Stimulated activated naive CD8-positive, alpha-beta T cell treated with anti-CD3 and anti-CD28 coated beads, Interleukin-15, Interleukin-2, amounts not matched to agents 100 ng/mL and 50 ng/mL, for 24 hours (primary cell): ENCODE data around the gene PRTG.
"Not testable (repeated sequence)": the region's sequence is repeated elsewhere in the genome, so short reads cannot be mapped to it uniquely, and the experiment has no call there.

ENCODE experiments used
- H3K27ac Mint-ChIP-seq: one replicate; pipeline ENCODE4 v1.8.0; 2021; ENCODE audit warnings: mild to moderate bottlenecking, mixed read lengths
- H3K27me3 Mint-ChIP-seq: one replicate; pipeline ENCODE4 v1.8.0; 2021; ENCODE audit warnings: mixed read lengths
- H3K36me3 Mint-ChIP-seq: one replicate; pipeline ENCODE4 v1.8.0; 2021; ENCODE audit warnings: low read depth, mixed read lengths
- H3K4me1 Mint-ChIP-seq: one replicate; pipeline ENCODE4 v1.8.0; 2021; ENCODE audit warnings: low read depth, mixed read lengths
- H3K4me3 Mint-ChIP-seq: one replicate; pipeline ENCODE4 v1.8.0; 2021; ENCODE audit warnings: mild to moderate bottlenecking, mixed read lengths
- H3K9me3 Mint-ChIP-seq: one replicate; pipeline ENCODE4 v1.8.0; 2021; ENCODE audit warnings: mixed read lengths

Gene PRTG

DNA sequence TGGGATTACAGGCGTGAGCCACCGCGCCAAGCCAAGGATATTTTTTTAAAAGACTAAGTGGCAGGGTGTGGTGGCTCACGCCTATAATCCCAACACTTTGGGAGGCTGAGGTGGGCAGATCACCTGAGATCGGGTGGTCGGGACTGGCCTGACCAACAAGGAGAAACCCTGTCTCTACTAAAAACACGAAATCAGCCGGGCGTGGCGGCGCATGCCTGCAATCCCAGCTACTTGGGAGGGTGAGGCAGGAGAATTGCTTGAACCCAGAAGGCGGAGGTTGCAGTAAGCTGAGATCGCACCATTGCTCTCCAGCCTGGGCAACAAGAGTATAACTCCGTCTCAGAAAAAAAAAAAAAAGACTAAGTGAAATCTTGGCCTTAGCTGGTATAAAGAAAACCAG, 49.8 kb downstream of the PRTG start:
- H3K27me3 Mint-ChIP-seq, H3K9me3 Mint-ChIP-seq, H3K27ac Mint-ChIP-seq, H3K36me3 Mint-ChIP-seq, H3K4me1 Mint-ChIP-seq, H3K4me3 Mint-ChIP-seq: not testable (repeated sequence)

DNA sequence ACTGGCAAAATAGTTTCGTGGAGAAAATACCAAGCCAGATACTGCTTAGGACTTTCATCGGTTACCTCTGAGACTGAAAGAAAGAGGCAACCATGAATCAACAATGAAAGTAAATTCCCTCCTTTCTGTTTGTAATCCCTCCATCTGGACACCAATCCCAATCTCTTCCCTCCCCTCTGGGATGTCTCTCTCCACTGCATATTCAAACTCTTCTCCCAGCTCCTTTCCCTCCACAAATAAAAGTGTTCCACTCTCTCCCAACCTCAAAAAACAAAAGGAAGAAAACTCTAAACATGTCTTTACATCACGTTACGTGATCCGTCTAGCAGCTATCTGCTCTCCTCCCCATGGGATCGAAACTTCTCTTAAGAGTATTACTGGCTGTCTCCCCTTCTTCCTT, 55.2 kb downstream of the PRTG start:
- peaks cover 6% of the 10 kb centered on the region for H3K27me3 Mint-ChIP-seq
- no peak overlapping the region for H3K27ac Mint-ChIP-seq
- no peaks in the 10 kb centered on the region for H3K36me3 Mint-ChIP-seq
- no peaks in the 10 kb centered on the region for H3K9me3 Mint-ChIP-seq
- no peak overlapping the region for H3K4me3 Mint-ChIP-seq
- H3K4me1 Mint-ChIP-seq, result no peaks in the 10 kb centered on the region

DNA sequence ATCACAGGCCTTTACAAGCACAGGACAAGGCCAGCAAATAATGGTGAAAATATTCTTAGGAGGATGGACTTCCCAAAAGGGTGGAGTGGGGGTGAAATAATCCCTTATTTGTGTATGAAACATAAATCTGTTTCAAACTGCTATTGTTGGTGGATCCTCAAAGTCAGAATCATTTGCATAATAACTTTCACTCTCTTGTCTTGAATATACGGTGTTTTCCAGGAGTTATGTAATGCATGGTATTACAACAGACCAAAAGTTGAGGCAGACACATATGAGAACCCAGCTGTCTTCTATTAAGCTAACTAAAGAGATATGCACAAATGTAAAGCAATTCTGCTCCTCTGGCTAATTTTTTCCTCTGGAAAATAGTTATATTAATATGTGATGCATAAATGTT, 57.7 kb downstream of the PRTG start:
- H3K9me3 Mint-ChIP-seq, result no peaks in the 10 kb centered on the region
- no peaks in the 10 kb centered on the region for H3K36me3 Mint-ChIP-seq
- no peak overlapping the region for H3K27ac Mint-ChIP-seq
- H3K4me3 Mint-ChIP-seq, result no peak overlapping the region
- no peaks in the 10 kb centered on the region for H3K4me1 Mint-ChIP-seq
- peaks cover 6% of the 10 kb centered on the region for H3K27me3 Mint-ChIP-seq

GRCh38 chr15:55683376-55683775, 59.6 kb downstream of the PRTG start:
- no peak overlapping the region for H3K4me3 Mint-ChIP-seq
- H3K27ac Mint-ChIP-seq, result no peak overlapping the region
- H3K4me1 Mint-ChIP-seq, result no peaks in the 10 kb centered on the region
- H3K9me3 Mint-ChIP-seq, result no peaks in the 10 kb centered on the region
- H3K36me3 Mint-ChIP-seq, result no peaks in the 10 kb centered on the region
- peaks cover 6% of the 10 kb centered on the region for H3K27me3 Mint-ChIP-seq

DNA sequence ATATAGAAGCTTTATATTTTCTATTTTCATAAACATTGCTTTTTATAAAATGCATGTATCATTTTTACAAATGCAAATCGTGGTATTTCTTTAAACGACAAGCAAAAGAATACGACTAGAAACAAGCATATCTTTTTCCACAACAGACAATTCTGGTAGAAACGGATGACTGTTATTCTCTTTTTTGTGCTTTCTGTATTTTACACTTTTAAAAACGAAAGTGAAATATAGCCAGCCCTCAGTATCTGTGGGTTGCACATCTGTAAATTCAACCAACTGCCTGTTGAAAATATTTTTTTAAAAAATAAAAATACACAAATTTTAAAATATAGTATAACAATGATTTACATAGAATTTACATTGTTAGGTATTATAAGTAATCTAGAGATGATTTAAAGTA, 61.3 kb downstream of the PRTG start:
- Mint-ChIP-seq H3K27ac (no peak overlapping the region), H3K4me1 (no peaks in the 10 kb centered on the region), H3K9me3 (no peaks in the 10 kb centered on the region), H3K4me3 (no peak overlapping the region), H3K27me3 (no peaks in the 10 kb centered on the region), H3K36me3 (no peaks in the 10 kb centered on the region)

DNA sequence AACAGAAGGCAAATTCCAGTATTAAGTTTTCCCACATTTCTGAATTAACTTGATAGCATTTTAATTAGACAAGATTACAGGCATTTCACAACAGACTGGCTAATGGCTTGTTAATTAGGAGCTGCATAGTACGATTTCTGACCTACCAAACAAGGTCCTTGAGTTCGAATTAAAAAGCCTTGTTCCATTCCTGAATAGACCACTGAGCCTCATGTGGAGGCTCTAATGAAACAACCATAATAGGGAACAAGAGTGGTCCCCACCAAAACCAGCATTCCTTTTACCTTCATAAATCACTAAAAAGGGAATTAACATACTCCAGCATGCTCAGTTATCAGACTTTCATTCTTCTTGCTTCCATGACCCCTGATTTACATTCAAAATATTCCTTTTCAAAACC, 66.4 kb downstream of the PRTG start:
- Mint-ChIP-seq H3K4me1 (no peaks in the 10 kb centered on the region), H3K27ac (no peak overlapping the region), H3K36me3 (no peaks in the 10 kb centered on the region), H3K9me3 (no peaks in the 10 kb centered on the region), H3K4me3 (no peak overlapping the region), H3K27me3 (peaks cover 16% of the 10 kb centered on the region)

DNA sequence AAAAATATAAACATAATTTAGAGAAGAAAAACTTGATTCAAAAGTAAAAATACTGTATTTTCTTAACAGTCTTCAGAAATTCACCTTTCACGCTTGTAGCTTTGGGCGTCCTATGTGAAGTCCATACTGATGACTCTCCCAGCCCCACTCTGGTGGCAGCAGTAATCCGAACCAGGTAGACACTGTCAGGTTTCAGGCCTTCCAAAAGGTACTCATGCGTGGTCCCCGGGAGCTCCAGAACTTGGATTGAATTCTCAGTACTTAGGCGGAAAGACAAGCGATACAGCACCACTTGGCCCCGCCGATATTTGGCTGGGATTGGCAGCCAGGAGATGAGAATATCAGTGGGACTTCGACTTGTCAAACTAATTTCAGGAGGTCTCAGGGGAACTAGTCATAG, 69.7 kb downstream of the PRTG start:
- H3K4me3 Mint-ChIP-seq, result no peak overlapping the region
- H3K27me3 Mint-ChIP-seq, result peaks cover 19% of the 10 kb centered on the region

GRCh38 chr15:55669270-55669669, 73.7 kb downstream of the PRTG start:
- H3K27ac Mint-ChIP-seq, result no peak overlapping the region
- no peaks in the 10 kb centered on the region for H3K4me1 Mint-ChIP-seq
- no peaks in the 10 kb centered on the region for H3K36me3 Mint-ChIP-seq
- H3K4me3 Mint-ChIP-seq, result no peak overlapping the region
- H3K9me3 Mint-ChIP-seq, result no peaks in the 10 kb centered on the region
- peaks cover 18% of the 10 kb centered on the region for H3K27me3 Mint-ChIP-seq

More for the DNA sequence above, 69.7 kb downstream of the PRTG start:
- Mint-ChIP-seq H3K36me3 (no peaks in the 10 kb centered on the region), H3K27ac (no peak overlapping the region), H3K4me1 (no peaks in the 10 kb centered on the region), H3K9me3 (no peaks in the 10 kb centered on the region)

DNA sequence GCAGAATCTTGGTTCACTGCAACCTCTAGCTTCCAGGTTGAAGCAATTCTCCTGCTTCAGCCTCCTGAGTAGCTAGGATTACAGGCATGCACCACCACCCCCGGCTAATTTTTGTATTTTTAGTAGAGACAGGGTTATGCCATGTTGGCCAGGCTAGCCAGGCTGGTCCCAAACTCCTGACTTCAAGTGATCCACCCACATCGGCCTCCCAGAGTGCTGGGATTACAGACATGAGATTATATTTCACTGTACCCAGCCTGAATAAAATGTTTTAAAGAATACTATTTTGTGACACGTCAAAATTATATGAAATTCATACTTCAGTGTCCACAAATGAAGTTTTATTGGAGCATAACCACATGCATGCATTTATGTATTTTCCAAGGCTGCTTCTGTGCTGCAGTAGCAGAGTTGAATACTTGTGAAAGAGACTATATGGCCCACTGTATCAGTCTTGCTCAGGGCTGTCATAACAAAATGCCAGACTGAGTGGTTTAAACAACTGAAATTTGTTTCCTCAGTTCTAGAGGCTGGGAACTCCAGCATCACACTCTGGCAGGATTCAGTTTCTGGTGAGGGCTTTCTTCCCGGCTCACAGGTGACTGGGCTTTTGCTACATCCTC, 77.2 kb downstream of the PRTG start:
- Mint-ChIP-seq H3K4me3 (no peak overlapping the region), H3K36me3 (no peaks in the 10 kb centered on the region), H3K9me3 (no peaks in the 10 kb centered on the region), H3K4me1 (no peaks in the 10 kb centered on the region), H3K27me3 (peaks cover 8% of the 10 kb centered on the region), H3K27ac (no peak overlapping the region)

DNA sequence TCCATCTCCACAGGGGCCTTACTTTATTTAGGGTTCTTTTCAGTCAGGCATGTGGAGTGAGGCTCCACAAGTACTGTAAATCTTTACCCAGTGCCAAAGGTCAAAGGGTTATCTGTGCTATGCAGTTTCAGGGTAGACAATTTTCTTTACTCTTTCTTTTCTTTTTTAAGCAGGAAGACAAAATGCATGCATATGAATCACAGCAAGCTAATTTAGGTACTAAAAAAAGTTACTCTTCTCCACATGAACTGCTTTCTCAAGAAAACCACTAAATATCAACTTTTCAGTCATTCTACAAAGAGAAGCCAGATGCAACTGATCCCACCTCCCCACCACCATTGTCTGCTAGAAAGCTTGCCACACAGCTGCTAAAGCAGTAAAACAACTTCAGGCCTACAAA, 81.5 kb downstream of the PRTG start:
- H3K4me3 Mint-ChIP-seq, result no peak overlapping the region
- peaks cover 3% of the 10 kb centered on the region for H3K27me3 Mint-ChIP-seq
- no peaks in the 10 kb centered on the region for H3K9me3 Mint-ChIP-seq
- H3K36me3 Mint-ChIP-seq, result no peaks in the 10 kb centered on the region
- no peaks in the 10 kb centered on the region for H3K4me1 Mint-ChIP-seq
- no peak overlapping the region for H3K27ac Mint-ChIP-seq

- Mint-ChIP-seq H3K27ac (no peak overlapping the region), H3K9me3 (no peaks in the 10 kb centered on the region), H3K27me3 (no peaks in the 10 kb centered on the region), H3K4me1 (no peaks in the 10 kb centered on the region), H3K36me3 (no peaks in the 10 kb centered on the region), H3K4me3 (no peak overlapping the region)
Observed at GRCh38 chr15:55660153-55660552, 82.8 kb downstream of the PRTG start.

- H3K36me3 Mint-ChIP-seq, result no peaks in the 10 kb centered on the region
- no peaks in the 10 kb centered on the region for H3K9me3 Mint-ChIP-seq
- H3K4me1 Mint-ChIP-seq, result no peaks in the 10 kb centered on the region
- H3K4me3 Mint-ChIP-seq, result no peak overlapping the region
- H3K27me3 Mint-ChIP-seq, result no peaks in the 10 kb centered on the region
- H3K27ac Mint-ChIP-seq, result no peak overlapping the region
Observed at GRCh38 chr15:55659481-55659880, 83.5 kb downstream of the PRTG start.

DNA sequence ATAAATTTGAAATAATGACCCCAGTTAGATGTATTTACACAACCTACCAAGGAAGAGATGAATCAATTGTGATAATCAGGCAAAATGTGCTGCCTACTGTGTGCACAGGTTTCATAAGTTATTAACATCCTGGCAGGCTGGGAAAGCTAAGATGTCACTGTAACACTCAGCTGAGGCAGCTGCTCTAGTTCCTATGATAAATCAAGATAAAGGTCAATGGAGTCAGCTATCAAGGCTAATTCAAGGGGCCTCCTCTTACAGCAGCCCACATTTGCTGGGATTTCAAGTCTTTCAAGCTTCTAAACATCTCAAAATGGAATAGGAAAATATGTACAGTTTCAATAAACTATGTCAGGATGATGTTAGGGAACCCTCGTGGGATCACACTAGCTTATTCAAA, 84.1 kb downstream of the PRTG start:
- Mint-ChIP-seq H3K36me3 (no peaks in the 10 kb centered on the region), H3K9me3 (no peaks in the 10 kb centered on the region), H3K27ac (no peak overlapping the region)

DNA sequence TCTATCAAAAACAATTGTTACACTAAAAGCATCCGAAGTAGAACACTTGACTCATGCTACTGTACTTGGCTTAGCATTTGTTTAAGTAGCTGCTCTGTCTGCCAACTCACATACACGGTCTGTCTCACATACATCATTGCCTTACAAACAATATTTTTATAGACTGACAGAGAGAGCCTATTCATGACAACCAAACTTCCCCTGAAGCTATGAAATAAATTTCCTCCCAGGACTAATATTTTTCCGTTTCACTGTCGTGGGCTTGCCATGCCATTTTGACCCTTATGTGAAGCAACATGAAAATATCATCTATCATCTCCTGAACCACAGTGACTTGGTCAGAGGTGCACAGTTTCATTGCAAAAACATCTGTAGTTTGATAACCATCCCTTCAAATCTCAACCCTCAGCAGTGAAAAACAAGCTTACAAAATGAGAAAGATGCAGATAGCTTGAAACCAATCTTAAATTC, 88.4 kb downstream of the PRTG start:
- H3K4me3 Mint-ChIP-seq, result no peak overlapping the region
- H3K36me3 Mint-ChIP-seq, result no peaks in the 10 kb centered on the region
- H3K27ac Mint-ChIP-seq, result no peak overlapping the region
- no peaks in the 10 kb centered on the region for H3K4me1 Mint-ChIP-seq
- no peaks in the 10 kb centered on the region for H3K27me3 Mint-ChIP-seq
- no peaks in the 10 kb centered on the region for H3K9me3 Mint-ChIP-seq

More for the DNA sequence above, 84.1 kb downstream of the PRTG start:
- no peaks in the 10 kb centered on the region for H3K4me1 Mint-ChIP-seq
- H3K27me3 Mint-ChIP-seq, result no peaks in the 10 kb centered on the region
- H3K4me3 Mint-ChIP-seq, result no peak overlapping the region

- H3K27ac Mint-ChIP-seq, result no peak overlapping the region
- H3K27me3 Mint-ChIP-seq, result no peaks in the 10 kb centered on the region
- H3K9me3 Mint-ChIP-seq, result no peaks in the 10 kb centered on the region
- no peaks in the 10 kb centered on the region for H3K36me3 Mint-ChIP-seq
- no peak overlapping the region for H3K4me3 Mint-ChIP-seq
- no peaks in the 10 kb centered on the region for H3K4me1 Mint-ChIP-seq
Observed at GRCh38 chr15:55652909-55653495, 90.0 kb downstream of the PRTG start.

GRCh38 chr15:55652359-55652758, 90.6 kb downstream of the PRTG start:
- Mint-ChIP-seq H3K4me3 (no peak overlapping the region), H3K9me3 (no peaks in the 10 kb centered on the region), H3K4me1 (no peaks in the 10 kb centered on the region), H3K27me3 (no peaks in the 10 kb centered on the region), H3K27ac (no peak overlapping the region), H3K36me3 (no peaks in the 10 kb centered on the region)
